ENCODE results near the gene EXOC4. TPM values are rescaled to one million over a fixed set of nuclear protein-coding genes. Genes with fewer than 3 reads are reported as not detected.

The EXOC4 gene
- total RNA-seq, 1 donor from 2014 or later = 84.0 TPM

DNA sequence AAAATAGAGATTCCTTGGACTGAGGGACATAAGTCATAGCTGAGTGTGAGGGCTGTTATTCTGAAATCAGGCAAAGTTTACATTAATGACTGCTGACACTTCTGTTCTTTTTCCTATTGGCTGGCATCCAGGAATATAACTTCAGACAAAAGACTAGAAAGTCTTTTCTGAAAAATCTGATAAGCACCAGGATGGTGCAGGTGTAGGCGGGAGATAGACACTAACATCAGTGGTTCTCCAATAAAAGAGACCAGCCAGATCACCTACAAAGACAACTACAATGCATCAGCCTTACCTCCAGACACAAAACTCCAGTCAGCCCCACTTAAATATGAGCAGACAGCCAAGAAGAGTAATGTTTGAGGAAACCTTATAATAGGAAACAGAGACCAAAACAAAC is 705.9 kb downstream of the EXOC4 start:
- TF ChIP-seq, protein P1, sequence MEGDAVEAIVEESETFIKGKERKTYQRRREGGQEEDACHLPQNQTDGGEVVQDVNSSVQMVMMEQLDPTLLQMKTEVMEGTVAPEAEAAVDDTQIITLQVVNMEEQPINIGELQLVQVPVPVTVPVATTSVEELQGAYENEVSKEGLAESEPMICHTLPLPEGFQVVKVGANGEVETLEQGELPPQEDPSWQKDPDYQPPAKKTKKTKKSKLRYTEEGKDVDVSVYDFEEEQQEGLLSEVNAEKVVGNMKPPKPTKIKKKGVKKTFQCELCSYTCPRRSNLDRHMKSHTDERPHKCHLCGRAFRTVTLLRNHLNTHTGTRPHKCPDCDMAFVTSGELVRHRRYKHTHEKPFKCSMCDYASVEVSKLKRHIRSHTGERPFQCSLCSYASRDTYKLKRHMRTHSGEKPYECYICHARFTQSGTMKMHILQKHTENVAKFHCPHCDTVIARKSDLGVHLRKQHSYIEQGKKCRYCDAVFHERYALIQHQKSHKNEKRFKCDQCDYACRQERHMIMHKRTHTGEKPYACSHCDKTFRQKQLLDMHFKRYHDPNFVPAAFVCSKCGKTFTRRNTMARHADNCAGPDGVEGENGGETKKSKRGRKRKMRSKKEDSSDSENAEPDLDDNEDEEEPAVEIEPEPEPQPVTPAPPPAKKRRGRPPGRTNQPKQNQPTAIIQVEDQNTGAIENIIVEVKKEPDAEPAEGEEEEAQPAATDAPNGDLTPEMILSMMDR (IDR thresholded peaks at IDR 0.05; ENCODE audit: insufficient read depth, low read length, severe bottlenecking) = no peak
- peaks cover 2% of the 10 kb centered on the region for H3K36me3 ChIP-seq (ENCODE audit: control insufficient read depth, insufficient read depth, low read length)

DNA sequence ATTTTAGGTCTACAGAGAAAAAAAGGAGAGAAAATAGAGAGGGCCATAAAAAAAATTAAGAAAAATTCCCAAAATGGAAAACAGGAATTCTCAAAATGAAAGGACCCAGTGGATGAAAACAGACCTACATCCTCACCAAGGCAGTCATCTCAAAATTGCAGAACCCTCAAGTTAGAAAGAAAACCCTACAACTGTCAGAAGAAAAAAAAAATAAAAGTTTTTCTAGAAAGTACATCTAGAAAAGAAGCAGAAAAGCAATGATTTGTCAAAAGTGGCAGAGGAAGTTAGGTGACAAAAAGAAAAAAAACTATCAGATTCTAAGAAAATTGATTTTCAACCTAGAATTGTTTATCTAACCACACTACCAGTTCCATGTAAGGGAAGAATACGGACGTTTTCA is 706.6 kb downstream of the EXOC4 start:
- Histone ChIP-seq H3K27me3 (ENCODE audit: control insufficient read depth, insufficient read depth, low read length) (no peaks in the 10 kb centered on the region), H3K36me3 (ENCODE audit: control insufficient read depth, insufficient read depth, low read length) (peaks cover 2% of the 10 kb centered on the region), H3K4me3 (ENCODE audit: low read depth, low read length) (no peak overlapping the region)
- FAIRE-seq = no peak
- TF ChIP-seq, protein P1 (IDR thresholded peaks at IDR 0.05; ENCODE audit: insufficient read depth, low read length, severe bottlenecking) = no peak
- no peak for DNase-seq (ENCODE audit: low read depth)

More for the DNA sequence above, 705.9 kb downstream of the EXOC4 start:
- H3K4me3 ChIP-seq (ENCODE audit: low read depth, low read length) = no peak overlapping the region
- DNase-seq (ENCODE audit: low read depth) (no peak), FAIRE-seq (no peak)
- no peaks in the 10 kb centered on the region for H3K27me3 ChIP-seq (ENCODE audit: control insufficient read depth, insufficient read depth, low read length)

DNA sequence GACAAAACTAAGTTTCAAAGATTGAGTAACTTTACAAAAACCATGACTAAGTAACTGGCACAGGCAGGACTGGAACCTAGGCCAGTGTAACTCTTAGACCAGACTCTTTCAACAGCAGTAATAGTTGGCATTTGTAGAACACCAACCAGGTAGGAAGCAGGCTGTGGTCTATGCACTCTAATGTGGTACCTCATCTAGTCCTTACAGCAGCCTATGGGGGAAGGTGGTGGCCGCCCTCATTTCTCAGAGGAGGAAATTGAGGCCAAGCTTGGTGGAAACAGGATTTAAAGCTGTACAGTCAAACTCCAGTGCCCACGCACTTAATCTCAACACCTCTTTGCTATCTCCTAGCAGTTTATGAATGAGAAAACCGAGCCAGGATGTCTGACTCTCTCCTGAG is 708.8 kb downstream of the EXOC4 start:
- H3K36me3 ChIP-seq (ENCODE audit: control insufficient read depth, insufficient read depth, low read length) = no peaks in the 10 kb centered on the region
- no peaks in the 10 kb centered on the region for H3K27me3 ChIP-seq (ENCODE audit: control insufficient read depth, insufficient read depth, low read length)
- FAIRE-seq = no peak
- no peak overlapping the region for H3K4me3 ChIP-seq (ENCODE audit: low read depth, low read length)
- TF ChIP-seq, protein P1 (IDR thresholded peaks at IDR 0.05; ENCODE audit: insufficient read depth, low read length, severe bottlenecking) = no peak
- no peak for DNase-seq (ENCODE audit: low read depth)

DNA sequence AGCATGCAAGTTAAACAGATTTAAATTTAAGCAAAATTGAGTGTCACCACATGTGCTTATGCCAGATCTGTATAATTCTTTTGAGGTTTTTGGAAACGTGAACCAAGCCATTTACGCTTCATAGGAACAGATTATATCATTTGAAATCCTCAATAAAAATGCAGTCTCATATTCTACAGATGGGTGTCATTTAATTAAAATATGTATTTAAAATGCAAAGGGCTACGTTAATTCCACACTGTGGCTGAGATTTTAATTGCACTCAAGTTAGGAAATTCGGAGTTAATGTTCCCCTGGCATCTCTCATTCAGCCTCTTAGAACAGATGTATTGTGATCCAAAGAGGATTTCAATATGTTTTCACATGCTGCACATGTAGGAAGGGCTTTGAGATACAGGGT is 709.8 kb downstream of the EXOC4 start:
- no peaks in the 10 kb centered on the region for H3K36me3 ChIP-seq (ENCODE audit: control insufficient read depth, insufficient read depth, low read length)
- H3K27me3 ChIP-seq (ENCODE audit: control insufficient read depth, insufficient read depth, low read length) = no peaks in the 10 kb centered on the region
- FAIRE-seq (no peak), DNase-seq (ENCODE audit: low read depth) (no peak)
- no peak overlapping the region for H3K4me3 ChIP-seq (ENCODE audit: low read depth, low read length)
- TF ChIP-seq, protein P1 (IDR thresholded peaks at IDR 0.05; ENCODE audit: insufficient read depth, low read length, severe bottlenecking) = no peak

DNA sequence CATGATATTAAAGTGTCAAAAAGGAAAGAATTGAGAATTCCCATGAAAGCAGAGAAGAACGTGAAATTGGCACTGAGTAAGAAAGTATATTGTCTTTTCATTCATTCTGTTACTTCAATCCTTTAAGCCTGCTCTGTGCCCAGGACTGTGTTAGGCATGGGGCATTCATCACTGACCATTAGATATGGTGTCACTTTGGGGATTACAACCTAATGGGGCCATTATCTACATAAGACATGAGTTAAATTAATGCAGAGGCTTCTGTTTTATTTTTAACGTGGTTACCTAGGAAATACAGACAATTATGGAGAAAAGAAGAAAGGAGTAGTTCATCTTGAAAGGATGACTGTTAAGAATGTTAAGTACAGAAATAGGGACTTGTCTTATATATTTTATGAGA is 710.8 kb downstream of the EXOC4 start:
- Histone ChIP-seq H3K27me3 (ENCODE audit: control insufficient read depth, insufficient read depth, low read length) (no peaks in the 10 kb centered on the region), H3K36me3 (ENCODE audit: control insufficient read depth, insufficient read depth, low read length) (no peaks in the 10 kb centered on the region), H3K4me3 (ENCODE audit: low read depth, low read length) (no peak overlapping the region)
- FAIRE-seq = no peak
- TF ChIP-seq, protein P1 (IDR thresholded peaks at IDR 0.05; ENCODE audit: insufficient read depth, low read length, severe bottlenecking) = no peak
- no peak for DNase-seq (ENCODE audit: low read depth)

DNA sequence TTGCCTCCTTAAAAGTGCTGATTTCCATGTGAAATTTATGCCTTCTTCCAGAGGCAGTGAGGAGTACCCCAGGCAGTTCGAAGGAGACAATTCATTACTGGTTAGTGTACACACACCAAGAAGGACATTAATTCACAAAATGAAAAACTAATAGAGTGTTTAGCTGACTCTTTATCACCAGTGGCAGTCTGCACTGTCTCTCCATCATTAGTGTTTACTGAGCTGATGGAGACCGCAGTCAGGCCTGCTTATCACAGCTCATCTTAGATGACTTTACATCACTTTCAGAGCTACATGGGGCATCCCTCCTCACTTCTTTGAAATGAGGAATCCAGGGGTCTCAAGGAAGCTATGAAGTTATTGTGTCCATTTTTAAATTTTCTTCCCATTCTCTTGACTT is 718.7 kb downstream of the EXOC4 start:
- FAIRE-seq = no peak
- Histone ChIP-seq H3K36me3 (ENCODE audit: control insufficient read depth, insufficient read depth, low read length) (no peaks in the 10 kb centered on the region), H3K4me3 (ENCODE audit: low read depth, low read length) (no peak overlapping the region), H3K27me3 (ENCODE audit: control insufficient read depth, insufficient read depth, low read length) (no peaks in the 10 kb centered on the region)
- TF ChIP-seq, protein P1 (IDR thresholded peaks at IDR 0.05; ENCODE audit: insufficient read depth, low read length, severe bottlenecking) = no peak
- DNase-seq (ENCODE audit: low read depth) = no peak
